H1 (cell line): ENCODE data around the gene MAGI2. TPM values are rescaled to one million over a fixed set of nuclear protein-coding genes. Genes with fewer than 3 reads are reported as not detected.

Experiments used
- BRCA1 ChIP-seq: IDR thresholded peaks from 2 replicates; pipeline ENCODE4 v1.6.1; 2012; ENCODE audit warnings: low read depth, low read length, improper control_type of control experiment
- CBX5 ChIP-seq: fragments of 300-800, 300-1000 bp; sonication (generic); IDR thresholded peaks from 2 replicates; pipeline ENCODE4 v1.7.1; 2016; ENCODE audit warnings: antibody characterized with exemption, low read length, low read depth
- NANOG ChIP-seq: IDR thresholded peaks from 2 replicates; pipeline ENCODE4 v1.6.1; 2011; ENCODE audit warnings: low read length, low read depth, mild to moderate bottlenecking, inconsistent platforms; ENCODE audit not compliant: insufficient read depth, poor library complexity, severe bottlenecking
- SP1 ChIP-seq: IDR thresholded peaks from 2 replicates; pipeline ENCODE4 v1.6.1; 2011; ENCODE audit warnings: low read depth, low read length
- polyA plus RNA-seq, 7 experiments: library from polyadenylated mRNA; depleted of rRNA in 3 of 7; stranded (reverse) in 5 of 7; unstranded in 2 of 7; fragments of >200 nt in 5 of 7; fragments of 200-250 nt in 2 of 7; gene quantifications; 1 replicate in 5 of 7; 2 replicates in 1 of 7; 4 replicates in 1 of 7; pipeline versions ENCODE4 v1.2.1 to v1.2.3, GENCODE V29; 2011 to 2013; ENCODE audit warnings: missing spikeins in 2 of 7, mixed read lengths in 2 of 7
- total RNA-seq: library from RNA; stranded (reverse); fragmentation: NEBNext Ultra II Directional; extraction: Animal tissue kit (Norgen Biotek cat#: 25700); gene quantifications from 2 replicates; pipeline ENCODE4 v1.2.1, GENCODE V29; 2021

Gene MAGI2
- total and polyA plus RNA-seq, 2 of the 8 experiments (the other 6 are each of a cell fraction or from before 2014, with no cell fraction given): 6.0 to 27.3 TPM

DNA sequence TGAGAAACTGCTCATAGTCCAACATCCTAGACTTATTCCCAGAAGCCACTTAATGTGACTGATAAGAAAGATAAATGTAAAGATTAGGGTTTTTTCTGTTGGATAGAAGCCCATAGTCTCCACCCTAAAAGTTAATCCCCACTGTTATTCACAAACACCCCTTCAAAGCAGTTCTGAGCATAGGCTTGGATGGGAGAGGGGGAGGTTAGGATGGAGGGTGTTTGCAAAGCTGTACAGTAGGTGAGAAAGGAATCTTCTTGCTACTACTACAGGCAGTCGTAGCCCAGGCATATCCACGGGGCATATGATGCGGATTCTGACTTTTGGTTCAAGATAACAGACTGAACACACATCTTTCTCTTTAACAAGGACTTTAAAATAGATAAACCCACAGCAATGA is 1119.0 kb downstream of the MAGI2 start (continued):
- TF ChIP-seq CBX5: no peak
- TF ChIP-seq SP1: no peak
- TF ChIP-seq NANOG: no peak
- no peak for TF ChIP-seq BRCA1
- TF ChIP-seq, all 59 proteins: peak for 0
